Progenitor cell of endocrine pancreas (in vitro differentiated cells): ENCODE results near the gene SLC7A11. TPM values are rescaled to one million over a fixed set of nuclear protein-coding genes. Genes with fewer than 3 reads are reported as not detected.

ENCODE experiments used
- DNase-seq: peaks from one replicate; pipeline ENCODE4 v3.0.0; 2021; ENCODE audit warnings: low spot score; ENCODE audit not compliant: unreplicated experiment
- H3K27ac Mint-ChIP-seq: 2 replicates; pipeline ENCODE4 v1.8.0; 2021; ENCODE audit warnings: mild to moderate bottlenecking, moderate library complexity, mixed read lengths
- H3K27me3 Mint-ChIP-seq: 2 replicates; pipeline ENCODE4 v1.8.0; 2021; ENCODE audit warnings: mixed read lengths
- H3K36me3 Mint-ChIP-seq: 2 replicates; pipeline ENCODE4 v1.8.0; 2022; ENCODE audit warnings: mixed read lengths; ENCODE audit not compliant: insufficient read depth
- H3K4me1 Mint-ChIP-seq: 2 replicates; pipeline ENCODE4 v1.8.0; 2021; ENCODE audit warnings: low read depth, mixed read lengths
- H3K4me3 Mint-ChIP-seq: 2 replicates; pipeline ENCODE4 v1.8.0; 2021; ENCODE audit warnings: low read depth, mild to moderate bottlenecking, moderate library complexity, mixed read lengths
- H3K9me3 Mint-ChIP-seq: 2 replicates; pipeline ENCODE4 v1.8.0; 2021; ENCODE audit warnings: low read depth, mixed read lengths
- CTCF ChIP-seq: fragments of 200-600 bp; sonication (generic); IDR thresholded peaks from one replicate; pipeline ENCODE4 v1.5.0; 2021; ENCODE audit warnings: antibody characterized with exemption, mild to moderate bottlenecking; ENCODE audit not compliant: unreplicated experiment
- total RNA-seq: library from RNA; stranded (reverse); gene quantifications from 2 replicates; pipeline ENCODE4 v1.2.1, GENCODE V29; 2021

SLC7A11 gene
- total RNA-seq, 1 donor from 2014 or later, result 8.2 TPM

DNA sequence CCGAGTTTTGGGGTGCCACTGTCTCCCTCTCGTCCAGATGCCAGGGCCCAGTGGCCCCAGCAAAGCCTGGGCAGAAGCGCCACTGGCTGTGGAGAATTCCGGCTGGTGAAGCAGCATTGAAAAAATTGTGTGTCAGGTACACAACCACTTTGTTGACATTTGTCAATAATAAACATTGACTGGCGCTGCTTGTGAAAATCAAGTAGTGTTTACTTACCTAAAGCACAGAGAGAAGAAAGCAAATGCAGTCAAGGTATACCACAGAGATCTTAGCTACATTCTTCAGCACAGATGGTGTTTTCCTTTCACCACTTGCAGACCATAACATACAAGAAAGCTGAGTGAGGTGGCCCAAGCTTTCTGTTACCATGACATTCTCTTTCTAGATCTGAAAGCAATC lies 14.5 kb upstream of the SLC7A11 start:
- H3K27me3 Mint-ChIP-seq, result no peaks in the 10 kb centered on the region
- TF ChIP-seq CTCF, result no peak
- H3K4me3 Mint-ChIP-seq, result no peak overlapping the region
- H3K27ac Mint-ChIP-seq, result no peak overlapping the region
- no peak for DNase-seq
- H3K4me1 Mint-ChIP-seq, result peaks cover 16% of the 10 kb centered on the region
- H3K36me3 Mint-ChIP-seq, result no peaks in the 10 kb centered on the region
- no peaks in the 10 kb centered on the region for H3K9me3 Mint-ChIP-seq

DNA sequence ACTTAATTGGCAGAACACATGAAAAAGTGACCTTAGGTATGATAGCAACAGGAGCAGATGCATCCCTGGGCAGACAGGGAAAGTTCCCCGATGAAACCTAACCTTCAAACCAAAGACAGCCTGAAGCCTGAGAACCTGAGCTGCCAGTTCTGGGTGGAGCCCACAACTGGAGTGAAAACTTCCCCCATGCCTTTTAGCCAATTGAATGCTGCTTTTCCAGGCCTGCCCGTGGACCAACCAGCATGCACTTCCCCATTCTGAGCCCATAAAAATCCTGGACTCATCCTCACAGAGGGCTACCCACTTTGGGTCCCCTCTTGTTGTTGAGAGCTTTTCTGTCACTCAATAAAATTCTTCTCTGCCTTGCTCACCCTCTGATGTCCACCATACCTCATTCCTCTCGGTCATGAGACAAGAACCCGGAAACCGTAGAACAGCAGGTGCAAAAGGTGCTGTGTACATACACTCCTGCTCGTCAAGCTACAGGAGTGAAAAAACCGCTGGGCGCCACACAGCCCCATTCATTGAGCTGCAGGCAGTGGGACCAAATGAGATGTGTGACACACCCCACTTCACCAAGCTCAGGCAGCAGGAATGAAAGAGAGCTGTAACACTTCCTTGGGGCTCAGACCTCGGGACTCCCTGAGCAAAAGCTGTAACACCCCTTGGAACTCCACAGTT lies 13.9 kb upstream of the SLC7A11 start:
- Mint-ChIP-seq H3K4me3 (no peak overlapping the region), H3K4me1 (peaks cover 16% of the 10 kb centered on the region), H3K36me3 (no peaks in the 10 kb centered on the region), H3K27ac (no peak overlapping the region), H3K9me3 (no peaks in the 10 kb centered on the region), H3K27me3 (no peaks in the 10 kb centered on the region)
- DNase-seq, result no peak
- TF ChIP-seq CTCF, result no peak

DNA sequence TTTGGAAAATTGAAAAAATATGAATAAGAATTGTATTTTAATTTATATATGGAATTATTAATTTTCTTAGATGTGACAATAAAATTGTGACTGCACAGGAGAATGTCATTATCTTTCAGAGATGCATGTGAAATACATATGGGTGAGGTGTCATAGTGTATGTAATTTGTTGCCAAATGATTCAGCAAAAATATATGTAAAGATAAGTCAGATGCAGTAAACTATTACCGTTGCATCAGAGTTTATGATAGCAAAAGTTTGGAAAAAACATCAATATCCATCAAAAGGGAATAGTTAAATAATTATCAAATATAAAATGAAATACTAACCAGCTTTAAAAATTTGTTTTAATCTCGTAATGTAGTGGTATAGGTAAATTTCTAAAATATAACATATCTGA lies 10.4 kb upstream of the SLC7A11 start:
- no peaks in the 10 kb centered on the region for H3K27me3 Mint-ChIP-seq
- H3K9me3 Mint-ChIP-seq, result no peaks in the 10 kb centered on the region
- no peaks in the 10 kb centered on the region for H3K36me3 Mint-ChIP-seq
- no peak overlapping the region for H3K27ac Mint-ChIP-seq
- H3K4me1 Mint-ChIP-seq, result peaks cover 9% of the 10 kb centered on the region
- DNase-seq, result no peak
- no peak overlapping the region for H3K4me3 Mint-ChIP-seq
- TF ChIP-seq CTCF, result no peak

GRCh38 chr4:138251938-138252337 lies 9.8 kb upstream of the SLC7A11 start:
- H3K27me3 Mint-ChIP-seq, result no peaks in the 10 kb centered on the region
- no peak overlapping the region for H3K27ac Mint-ChIP-seq
- H3K4me1 Mint-ChIP-seq, result peaks cover 7% of the 10 kb centered on the region
- no peaks in the 10 kb centered on the region for H3K9me3 Mint-ChIP-seq
- no peak for TF ChIP-seq CTCF
- no peaks in the 10 kb centered on the region for H3K36me3 Mint-ChIP-seq
- H3K4me3 Mint-ChIP-seq, result no peak overlapping the region
- no peak for DNase-seq

DNA sequence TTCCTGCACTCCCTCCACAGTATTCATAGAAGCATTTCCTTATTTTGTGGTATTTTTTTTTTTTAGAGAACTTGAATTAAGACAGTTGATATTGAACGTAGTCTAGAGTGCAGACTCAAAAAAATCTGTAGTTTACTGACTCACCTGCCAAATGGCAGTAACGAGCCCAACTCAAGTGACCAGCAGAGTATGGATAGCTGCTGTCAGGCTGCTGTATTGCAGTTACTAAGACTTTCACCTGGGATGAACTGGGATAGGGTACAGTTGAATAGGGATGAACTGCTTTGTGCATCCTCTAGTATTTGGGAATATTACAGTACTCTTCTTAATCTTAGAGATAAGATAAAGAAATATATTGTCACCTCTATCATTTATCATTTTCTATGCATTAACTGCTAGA lies 7.0 kb upstream of the SLC7A11 start:
- no peaks in the 10 kb centered on the region for H3K27me3 Mint-ChIP-seq
- H3K4me1 Mint-ChIP-seq, result no peaks in the 10 kb centered on the region
- no peak overlapping the region for H3K4me3 Mint-ChIP-seq
- no peak for DNase-seq
- no peak for TF ChIP-seq CTCF
- no peaks in the 10 kb centered on the region for H3K36me3 Mint-ChIP-seq
- H3K9me3 Mint-ChIP-seq, result no peaks in the 10 kb centered on the region
- H3K27ac Mint-ChIP-seq, result peak overlapping the region; percentile 77
